Measurements from ENCODE around the gene LAMC2.
"Not testable (repeated sequence)": the region's sequence is repeated elsewhere in the genome, so short reads cannot be mapped to it uniquely, and the experiment has no call there.

Gene LAMC2

DNA sequence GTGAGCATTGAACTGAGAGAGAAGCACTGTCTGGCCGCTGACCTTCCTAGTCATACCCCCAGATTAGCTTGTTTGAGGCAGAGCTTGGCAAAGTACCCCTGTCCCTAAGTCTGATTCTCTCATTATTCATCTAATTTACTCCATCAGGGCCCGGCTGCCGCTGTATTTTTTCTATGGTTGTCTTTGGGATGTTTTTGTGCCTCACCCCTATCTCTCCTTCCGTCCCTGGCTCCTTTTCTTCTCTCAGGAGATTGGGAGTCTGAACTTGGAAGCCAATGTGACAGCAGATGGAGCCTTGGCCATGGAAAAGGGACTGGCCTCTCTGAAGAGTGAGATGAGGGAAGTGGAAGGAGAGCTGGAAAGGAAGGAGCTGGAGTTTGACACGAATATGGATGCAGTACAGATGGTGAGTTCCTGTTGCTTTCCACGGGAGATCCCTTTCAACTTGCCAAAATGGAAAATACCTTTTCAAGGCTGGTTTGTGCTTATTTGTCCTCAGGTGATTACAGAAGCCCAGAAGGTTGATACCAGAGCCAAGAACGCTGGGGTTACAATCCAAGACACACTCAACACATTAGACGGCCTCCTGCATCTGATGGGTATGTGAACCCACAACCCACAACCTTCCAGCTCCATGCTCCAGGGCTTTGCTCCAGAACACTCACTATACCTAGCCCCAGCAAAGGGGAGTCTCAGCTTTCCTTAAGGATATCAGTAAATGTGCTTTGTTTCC lies 53.9 kb downstream of the LAMC2 start:
- DNase-seq = no peak

DNA sequence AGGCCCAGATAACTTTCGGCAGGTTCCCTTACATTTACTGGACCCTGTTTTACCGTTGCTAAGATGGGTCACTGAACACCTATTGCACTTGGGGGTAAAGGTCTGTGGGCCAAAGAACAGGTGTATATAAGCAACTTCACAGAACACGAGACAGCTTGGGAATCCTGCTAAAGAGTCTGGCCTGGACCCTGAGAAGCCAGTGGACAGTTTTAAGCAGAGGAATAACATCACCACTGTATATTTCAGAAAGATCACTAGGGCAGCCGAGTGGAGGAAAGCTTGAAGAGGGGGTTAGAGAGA lies 54.4 kb downstream of the LAMC2 start:
- DNase-seq = no peak

DNA sequence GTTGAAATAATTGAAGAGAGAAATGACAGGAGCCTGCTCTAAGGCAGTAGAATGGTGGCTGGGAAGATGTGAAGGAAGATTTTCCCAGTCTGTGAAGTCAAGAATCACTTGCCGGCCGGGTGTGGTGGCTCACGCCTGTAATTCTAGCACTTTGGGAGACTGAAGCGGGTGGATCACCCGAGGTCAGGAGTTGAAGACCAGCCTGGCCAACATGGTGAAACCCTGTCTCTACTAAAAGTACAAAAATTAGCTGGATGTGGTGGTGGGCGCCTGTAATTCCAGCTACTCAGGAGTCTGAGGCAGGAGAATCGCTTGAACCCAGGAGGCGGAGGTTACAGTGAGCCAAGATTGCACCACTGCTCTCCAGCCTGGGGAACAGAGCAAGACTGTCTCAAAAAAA lies 54.8 kb downstream of the LAMC2 start:
- DNase-seq = not testable (repeated sequence)

DNA sequence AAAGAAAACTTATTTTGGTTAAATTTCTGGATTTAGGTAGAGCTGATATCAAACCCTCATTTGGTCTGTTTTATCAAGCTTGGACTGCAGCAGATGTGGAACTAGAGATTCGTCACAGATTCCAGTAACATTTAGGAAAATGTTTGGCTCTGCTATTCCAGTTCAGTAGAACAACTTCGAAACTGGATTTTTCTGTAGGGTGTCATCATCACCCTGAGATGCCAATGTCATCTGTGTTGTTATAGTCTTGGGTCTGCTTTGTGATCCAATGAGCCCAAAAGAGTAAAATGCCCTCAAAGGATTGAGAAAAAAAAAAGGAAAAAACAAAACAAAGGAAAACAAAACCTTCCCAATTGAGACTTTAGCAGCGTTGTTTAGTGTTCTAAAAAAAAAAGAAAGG lies 55.4 kb downstream of the LAMC2 start:
- no peak for DNase-seq

DNA sequence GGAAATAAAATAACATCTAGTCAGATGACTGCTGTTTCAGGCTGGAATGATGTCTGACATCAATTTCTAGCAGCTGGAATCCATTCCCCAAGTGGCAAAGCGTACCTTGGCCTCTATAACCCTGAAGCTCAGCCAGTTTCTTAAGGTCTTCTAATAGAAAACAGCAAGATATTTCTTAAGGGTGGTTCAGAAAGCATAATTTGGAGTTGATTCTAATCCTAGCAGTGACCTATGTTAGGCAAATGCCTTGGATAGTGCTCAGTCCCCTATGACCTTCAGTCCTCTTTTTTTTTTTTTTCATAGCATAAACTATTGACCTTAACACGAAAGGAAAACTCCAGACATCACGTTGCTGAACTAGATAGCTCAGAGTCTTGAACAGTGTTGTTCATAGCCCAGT lies 56.5 kb downstream of the LAMC2 start:
- no peak for DNase-seq

DNA sequence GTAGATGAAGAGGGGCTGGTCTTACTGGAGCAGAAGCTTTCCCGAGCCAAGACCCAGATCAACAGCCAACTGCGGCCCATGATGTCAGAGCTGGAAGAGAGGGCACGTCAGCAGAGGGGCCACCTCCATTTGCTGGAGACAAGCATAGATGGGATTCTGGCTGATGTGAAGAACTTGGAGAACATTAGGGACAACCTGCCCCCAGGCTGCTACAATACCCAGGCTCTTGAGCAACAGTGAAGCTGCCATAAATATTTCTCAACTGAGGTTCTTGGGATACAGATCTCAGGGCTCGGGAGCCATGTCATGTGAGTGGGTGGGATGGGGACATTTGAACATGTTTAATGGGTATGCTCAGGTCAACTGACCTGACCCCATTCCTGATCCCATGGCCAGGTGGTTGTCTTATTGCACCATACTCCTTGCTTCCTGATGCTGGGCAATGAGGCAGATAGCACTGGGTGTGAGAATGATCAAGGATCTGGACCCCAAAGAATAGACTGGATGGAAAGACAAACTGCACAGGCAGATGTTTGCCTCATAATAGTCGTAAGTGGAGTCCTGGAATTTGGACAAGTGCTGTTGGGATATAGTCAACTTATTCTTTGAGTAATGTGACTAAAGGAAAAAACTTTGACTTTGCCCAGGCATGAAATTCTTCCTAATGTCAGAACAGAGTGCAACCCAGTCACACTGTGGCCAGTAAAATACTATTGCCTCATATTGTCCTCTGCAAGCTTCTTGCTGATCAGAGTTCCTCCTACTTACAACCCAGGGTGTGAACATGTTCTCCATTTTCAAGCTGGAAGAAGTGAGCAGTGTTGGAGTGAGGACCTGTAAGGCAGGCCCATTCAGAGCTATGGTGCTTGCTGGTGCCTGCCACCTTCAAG lies 57.3 kb downstream of the LAMC2 start:
- no peak for DNase-seq

DNA sequence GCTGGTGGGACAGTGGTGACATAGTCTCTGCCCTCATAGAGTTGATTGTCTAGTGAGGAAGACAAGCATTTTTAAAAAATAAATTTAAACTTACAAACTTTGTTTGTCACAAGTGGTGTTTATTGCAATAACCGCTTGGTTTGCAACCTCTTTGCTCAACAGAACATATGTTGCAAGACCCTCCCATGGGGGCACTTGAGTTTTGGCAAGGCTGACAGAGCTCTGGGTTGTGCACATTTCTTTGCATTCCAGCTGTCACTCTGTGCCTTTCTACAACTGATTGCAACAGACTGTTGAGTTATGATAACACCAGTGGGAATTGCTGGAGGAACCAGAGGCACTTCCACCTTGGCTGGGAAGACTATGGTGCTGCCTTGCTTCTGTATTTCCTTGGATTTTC lies 58.4 kb downstream of the LAMC2 start:
- DNase-seq = no peak

DNA sequence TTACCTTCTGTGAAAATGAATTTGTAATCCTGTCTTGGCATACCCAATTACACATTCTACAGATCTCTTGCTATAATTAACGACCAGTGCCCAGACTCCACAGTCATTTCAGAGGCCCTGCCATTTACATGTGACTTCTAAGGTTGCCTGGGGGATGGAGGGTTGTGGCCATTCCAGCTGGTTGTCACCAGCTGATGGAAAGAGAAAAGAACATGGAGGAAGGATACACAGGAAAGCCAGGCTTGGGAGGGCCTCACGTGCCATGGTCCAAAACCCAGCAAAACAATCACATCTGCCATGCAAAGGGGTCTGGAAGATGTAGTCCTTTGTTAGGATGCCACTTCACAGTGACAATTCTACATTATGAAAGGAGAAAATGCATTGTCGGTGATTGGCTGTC lies 59.3 kb downstream of the LAMC2 start:
- DNase-seq = no peak

DNA sequence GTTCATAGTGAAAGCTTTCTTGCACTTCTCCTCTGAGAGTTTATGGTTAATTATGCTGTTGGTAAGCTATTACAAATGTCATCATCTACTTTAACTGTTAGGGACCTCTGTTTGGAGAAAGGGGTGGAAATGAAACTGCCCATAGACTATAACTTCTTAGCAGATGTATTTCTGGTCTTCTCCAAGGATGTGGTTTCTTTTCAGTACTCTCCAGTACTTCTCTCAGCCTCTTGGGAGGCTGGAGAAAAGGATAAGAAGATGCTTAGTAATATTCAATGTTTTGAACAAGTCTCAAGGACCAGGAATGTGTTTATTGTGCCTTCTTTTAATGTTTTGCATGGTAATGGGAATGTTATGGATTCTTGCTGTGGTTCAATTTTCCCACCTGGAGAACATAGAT lies 60.4 kb downstream of the LAMC2 start:
- no peak for DNase-seq

DNA sequence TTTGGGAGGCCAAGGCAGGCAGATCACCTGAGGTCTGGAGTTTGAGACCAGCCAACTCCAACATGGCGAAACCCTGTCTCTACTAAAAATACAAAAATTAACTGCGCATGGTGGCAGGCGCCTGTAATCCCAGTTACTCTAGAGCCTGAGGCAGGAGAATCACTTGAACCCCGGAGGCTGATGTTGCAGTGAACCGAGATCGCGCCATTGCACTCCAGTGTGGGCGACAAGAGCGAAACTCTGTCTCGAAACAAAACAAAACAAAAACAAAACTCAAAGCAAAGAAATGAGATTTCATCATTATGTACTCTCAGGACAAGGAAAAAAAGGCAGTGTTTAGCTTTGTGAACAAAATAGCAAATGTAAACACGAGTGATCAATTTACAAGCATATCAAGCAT lies 61.0 kb downstream of the LAMC2 start:
- DNase-seq = no peak

DNA sequence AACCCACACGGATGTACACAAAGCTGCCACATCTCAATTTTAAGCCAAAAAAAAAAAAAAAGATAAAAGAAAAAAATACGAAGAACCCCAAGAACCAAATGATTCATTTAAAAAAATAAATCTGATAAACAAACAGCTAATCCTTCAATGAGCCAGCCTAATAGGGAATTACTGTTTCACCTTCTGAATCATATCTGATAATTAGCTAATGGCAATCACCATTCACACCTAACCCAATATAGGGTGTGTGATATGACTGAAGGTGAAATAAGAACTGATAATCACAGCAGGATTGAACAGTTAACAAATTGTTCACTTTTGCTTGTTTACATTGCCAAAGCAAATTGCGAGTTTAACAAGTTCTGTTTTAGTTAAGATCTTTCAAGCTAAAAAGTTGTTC lies 61.4 kb downstream of the LAMC2 start:
- DNase-seq = no peak

DNA sequence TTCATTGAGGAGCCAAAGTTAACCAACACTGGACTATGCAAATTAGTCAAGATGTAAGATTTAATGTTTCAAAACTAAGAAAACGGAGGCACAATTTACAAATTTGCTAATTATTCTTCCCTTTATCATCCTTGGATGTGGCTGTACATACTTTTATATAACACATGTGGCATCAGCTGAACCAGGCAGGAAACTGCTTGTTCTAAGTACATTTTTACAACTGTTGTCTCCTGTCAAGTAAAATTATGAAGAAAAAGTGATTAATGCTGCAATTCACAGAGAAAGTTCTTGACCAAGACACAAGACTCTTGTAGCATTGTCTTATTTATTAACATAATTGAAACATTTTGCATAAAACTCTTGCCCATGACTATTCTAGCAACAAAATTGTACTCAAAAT lies 61.9 kb downstream of the LAMC2 start:
- DNase-seq = no peak

DNA sequence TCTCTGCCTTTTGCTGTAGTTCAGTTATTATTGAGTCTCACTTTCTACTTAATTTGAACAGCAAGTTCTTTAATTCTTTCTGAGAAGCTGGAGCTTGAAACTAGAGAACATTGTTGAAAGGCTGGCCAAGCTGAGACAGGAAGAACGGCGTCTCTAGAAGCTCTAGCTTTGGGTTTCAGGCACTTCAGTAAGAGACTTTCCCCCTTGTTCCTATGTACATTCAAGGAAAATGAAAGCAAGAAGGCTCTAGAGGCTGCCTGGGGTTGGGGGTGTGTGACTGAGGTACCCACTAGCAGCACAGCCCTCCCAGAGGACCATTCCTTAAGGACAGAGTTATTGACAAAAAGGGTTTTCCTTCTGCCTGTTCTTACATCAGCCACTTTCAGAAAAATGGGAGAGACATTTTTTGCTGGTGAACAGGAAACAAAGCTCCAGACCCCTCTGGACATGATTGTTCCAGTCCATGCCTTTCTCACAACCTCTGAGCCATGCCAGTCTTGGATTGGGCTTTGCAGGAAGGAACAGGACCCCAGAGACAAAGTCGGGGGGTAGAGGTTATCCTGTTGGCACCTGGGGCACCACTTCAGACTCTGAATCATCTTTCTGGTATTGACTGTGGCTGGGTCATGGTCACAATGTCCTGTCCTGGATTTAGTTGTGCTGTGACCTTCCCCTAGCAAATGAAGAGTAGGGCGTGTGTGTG lies 63.1 kb downstream of the LAMC2 start:
- DNase-seq = no peak

DNA sequence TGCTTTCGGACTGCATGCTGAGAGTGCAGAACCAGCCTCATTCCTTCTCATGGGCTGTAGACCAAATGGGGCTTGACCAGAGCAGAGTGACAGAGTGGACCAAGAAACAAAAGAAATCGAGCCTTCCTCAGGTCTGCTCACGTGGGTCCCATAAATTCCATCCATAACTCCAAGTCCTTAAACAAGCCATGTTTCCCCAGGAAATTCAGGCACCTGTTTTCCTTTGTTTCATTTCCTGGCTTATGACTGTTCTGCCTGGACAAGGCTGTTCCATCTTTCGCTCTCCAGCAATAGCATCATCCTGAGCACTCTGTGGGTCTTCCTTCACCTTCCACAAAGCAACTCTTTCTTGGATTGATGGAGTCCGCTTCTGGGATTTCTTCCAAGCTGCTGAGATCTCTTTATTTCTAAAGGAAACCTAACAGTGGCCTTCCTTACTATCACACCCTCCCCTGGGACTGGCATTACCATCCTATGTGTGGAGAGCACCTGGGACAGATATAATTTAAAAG lies 63.9 kb downstream of the LAMC2 start:
- DNase-seq = no peak

DNA sequence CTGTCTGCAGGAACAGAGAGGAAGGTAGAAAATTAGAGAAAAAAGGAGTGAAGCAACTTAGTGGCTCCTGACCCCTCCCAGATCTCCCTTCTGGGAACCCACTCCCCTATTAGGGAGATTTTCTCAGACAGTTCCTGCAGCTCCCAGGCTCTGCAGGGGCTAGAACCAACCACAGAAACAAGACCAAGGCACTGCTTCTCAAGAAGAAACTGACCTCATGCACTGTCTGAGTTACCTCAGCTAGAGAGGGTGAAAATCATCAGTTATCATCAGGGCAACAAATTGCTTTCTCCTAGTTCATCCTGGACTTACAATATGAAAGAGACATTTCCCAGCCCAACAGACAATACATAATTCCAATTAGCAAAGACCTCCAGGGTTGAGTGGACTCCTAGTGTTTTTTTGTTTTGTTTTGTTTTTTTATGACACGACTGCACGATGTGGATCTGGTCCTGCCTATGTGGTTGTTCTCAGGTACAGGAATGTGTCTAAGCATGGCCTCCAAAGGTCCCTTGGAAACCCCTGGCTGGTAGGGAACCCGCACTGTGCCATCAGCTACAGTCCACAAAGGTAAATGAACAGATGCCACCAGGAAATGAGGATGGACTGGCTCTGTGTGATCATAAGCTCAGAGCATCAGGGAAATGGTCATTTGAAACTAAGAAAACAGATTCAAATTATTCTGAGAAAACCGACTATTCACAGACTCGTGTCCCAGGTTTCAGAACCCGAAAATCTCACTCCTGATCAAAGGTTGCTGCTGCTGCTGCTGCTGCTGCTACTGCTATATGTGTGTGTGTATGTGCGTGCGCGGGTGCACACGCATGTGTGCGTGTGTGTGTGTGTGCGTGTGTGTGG lies 65.3 kb downstream of the LAMC2 start:
- DNase-seq = no peak

DNA sequence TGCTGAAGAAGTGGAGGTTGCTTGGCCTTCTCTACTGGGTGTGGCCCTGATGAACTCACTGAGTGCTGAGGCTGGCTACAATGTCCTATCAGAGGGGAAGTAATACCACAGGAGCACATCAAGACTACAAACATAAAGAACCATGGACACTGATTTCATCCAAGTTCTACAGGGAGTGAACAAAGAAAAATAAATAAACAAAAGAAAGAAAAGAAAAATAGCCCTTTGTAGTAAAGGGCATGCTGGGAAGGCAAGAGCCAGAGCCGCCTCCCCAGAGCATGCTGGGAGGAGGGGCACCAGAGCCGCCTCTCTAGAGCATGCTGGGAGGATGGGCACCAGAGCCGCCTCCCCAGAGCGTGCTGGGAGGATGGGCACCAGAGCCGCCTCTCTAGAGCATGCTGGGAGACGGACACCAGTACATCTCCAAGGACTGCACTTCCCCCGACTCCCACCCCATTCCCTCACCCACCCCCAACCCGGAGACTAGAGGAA lies 65.9 kb downstream of the LAMC2 start:
- DNase-seq = no peak

DNA sequence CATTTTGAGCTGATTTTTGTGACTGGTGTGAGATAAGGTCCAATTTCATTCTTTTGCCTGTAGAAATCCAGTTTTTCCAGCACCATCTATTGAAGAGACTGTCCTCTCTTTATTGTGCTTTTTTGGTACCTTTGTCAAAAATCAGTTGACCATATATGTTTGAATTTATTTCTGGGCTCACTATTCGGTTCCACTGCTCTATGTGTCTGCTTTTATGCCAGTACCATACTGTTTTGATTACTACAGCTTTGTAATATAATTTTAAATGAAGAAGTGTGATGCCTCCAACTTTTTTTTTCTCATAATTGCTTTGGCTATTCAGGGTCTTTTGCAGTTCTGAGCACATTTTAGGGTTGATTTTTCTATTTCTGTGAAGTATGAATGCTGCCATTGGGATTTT lies 69.0 kb downstream of the LAMC2 start:
- no peak for DNase-seq

DNA sequence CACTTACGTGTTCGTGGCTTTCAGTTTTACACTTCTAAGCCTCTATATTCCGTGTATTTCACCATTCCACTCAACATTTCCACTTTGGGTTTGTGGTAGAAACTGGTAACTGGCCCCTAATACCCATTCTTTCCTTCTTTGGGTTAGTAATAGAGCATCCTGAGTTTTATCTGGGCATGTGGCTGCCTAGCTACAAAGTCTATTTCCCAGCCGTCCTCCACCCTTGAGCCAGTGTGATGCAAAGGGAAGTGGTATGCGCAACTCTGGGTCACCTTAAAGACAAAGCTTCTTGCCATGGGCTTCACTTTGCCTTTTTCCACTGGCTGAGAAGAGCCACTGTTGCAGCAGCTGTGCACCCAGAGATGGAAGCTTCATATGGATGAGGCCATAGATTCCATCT lies 73.9 kb downstream of the LAMC2 start:
- no peak for DNase-seq

DNA sequence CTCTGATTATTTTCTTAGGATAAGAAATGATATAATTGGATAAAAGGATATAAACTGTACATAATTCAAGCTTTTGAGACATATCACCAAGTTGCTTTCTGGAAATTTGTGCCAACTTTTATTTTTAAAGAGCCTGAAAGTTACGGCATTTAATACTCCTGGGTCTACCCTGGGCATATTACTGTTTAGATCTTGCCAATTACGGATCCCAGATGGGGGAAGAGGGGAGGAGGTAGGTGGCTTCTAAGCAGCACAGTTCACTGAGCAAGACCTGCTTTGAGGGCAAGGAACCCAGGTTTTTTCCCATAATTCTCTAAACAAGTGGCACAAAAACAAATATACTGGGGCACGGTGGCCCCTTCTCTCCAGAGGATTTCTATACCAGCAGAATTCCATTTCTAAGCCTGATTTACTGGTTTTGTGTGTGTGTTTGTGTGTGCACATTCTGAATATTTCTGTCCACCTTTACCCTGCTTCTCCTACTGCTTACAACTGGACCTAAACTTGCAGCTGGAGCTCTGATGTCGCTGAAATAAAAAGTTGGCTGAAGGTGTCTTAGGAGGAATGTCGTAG lies 76.7 kb downstream of the LAMC2 start:
- no peak for DNase-seq

DNA sequence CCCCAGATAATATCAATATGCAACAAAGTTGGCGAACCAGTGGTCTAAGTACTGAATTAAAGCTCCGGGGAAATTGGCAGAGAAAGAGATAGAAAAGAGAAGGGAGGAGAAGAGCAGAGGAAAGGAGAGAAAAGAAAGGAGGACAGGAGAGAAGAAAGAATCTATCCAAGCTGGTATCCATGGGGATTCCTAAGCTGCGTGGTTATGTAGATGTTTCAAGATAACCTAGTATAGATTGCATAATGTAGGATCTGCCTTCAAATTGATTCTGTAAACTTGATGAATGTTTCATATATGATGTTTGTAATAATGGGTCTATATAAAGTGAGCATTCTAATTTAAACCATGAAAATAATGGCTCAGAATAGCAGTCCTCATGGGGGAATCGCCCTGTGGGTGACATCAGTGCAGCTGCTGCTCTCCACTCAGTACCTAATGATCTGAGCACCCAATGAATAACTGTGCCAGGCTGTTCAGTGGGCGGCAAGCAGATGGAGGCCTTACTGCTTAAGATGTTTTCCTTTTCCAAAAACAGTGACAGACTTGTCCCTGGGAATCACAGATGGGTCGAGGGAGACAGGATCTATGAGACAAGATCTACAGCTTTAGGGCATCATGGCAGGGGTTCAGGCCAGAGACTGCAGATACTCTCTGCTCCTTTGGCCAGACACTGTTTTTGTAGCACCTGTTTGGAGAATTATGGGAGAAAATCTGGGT lies 78.0 kb downstream of the LAMC2 start:
- no peak for DNase-seq

DNA sequence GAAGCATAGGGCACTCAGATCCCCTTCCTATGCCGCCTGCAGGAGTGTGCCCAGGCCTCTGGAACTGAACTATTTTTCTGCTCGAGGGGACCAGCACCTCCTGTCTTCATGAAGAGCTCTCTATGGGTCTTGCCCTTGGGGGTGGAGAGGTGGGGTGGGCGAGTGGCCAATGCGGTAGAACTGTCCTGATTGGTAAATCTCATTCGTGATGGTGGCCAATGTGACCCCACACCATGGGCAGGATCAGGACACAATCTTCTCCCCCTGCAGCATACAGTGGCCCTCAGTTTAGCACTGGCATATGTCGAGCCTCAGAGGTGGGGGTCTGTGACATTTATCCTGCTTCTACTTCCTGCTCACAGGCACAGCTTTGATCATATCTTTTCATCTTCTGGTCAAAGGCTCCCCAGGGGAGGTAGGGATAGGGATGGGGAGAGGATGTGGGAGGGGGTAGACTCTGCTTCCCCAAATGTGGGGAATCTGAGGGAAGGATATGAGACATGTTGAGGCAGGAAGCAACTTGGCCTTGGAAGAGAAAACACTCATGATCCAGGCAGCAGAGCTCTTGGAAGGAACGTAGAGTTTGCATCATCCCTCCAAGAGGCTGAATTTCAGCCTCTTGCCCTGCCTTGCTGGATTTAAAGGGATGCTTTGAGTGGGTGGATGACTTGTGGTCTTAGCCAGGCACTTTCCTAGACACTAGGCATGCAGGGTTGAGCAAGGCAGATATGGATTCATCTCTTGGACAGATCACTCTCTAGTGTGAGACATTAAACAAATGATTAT lies 81.8 kb downstream of the LAMC2 start:
- DNase-seq = no peak
